ENCODE measurements around the gene ELMO1. TPM values are rescaled to one million over a fixed set of nuclear protein-coding genes. Genes with fewer than 3 reads are reported as not detected.

ELMO1 gene
- total and polyA plus RNA-seq, 4 donors = 6.7 to 51.5 (median 14.8) TPM

- H3K9me3 ChIP-seq (ENCODE audit: control insufficient read depth in 4 of 4, low read length in 3 of 4) = no peaks in the 10 kb centered on the region
- H3K9ac ChIP-seq (ENCODE audit: low read depth in 1 of 2, low read length in 2 of 2) = no peak overlapping the region
- TF ChIP-seq JUND (IDR thresholded peaks at IDR 0.05) (no peak), MAX (IDR thresholded peaks at IDR 0.05) (no peak), YY1 (IDR thresholded peaks at IDR 0.05) (no peak), SP1 (IDR thresholded peaks at IDR 0.05) (no peak), ZBTB33 (IDR thresholded peaks at IDR 0.05) (no peak), EGR1 (IDR thresholded peaks at IDR 0.05; ENCODE audit: low read depth in 2 of 2) (no peak), HNF4G (IDR thresholded peaks at IDR 0.05) (no peak), CTCF (IDR thresholded peaks at IDR 0.05; ENCODE audit: low read depth, low read length, missing input control) (no peak), NR2F2 (IDR thresholded peaks at IDR 0.05) (no peak), REST (IDR thresholded peaks at IDR 0.05) (no peak), RAD21 (IDR thresholded peaks at IDR 0.05) (no peak), ATF3 (IDR thresholded peaks at IDR 0.05) (no peak), FOXA1 (IDR thresholded peaks at IDR 0.05) (no peak), HNF4A (conservative IDR thresholded peaks at IDR 0.05) (no peak), GABPA (IDR thresholded peaks at IDR 0.05 in 1 of 2, conservative IDR thresholded peaks at IDR 0.05 in 1 of 2) (no peak), FOXA2 (IDR thresholded peaks at IDR 0.05) (no peak)
- H3K36me3 ChIP-seq (ENCODE audit: control insufficient read depth in 4 of 4, insufficient read depth in 3 of 4, low read depth in 1 of 4, low read length in 3 of 4) = peaks cover 0 to 6% (median 1%) of the 10 kb centered on the region in 4 donors
- H3K4me3 ChIP-seq (ENCODE audit: low read depth in 1 of 3, low read length in 3 of 3) = no peak overlapping the region
- H3K4me1 ChIP-seq (ENCODE audit: control insufficient read depth in 4 of 4, insufficient read depth in 4 of 4, low read length in 3 of 4) = peaks cover 5 to 15% (median 9%) of the 10 kb centered on the region in 4 donors
- H3K27me3 ChIP-seq (ENCODE audit: control insufficient read depth in 4 of 4, insufficient read depth in 4 of 4, low read length in 3 of 4) = no peaks in the 10 kb centered on the region
- WGBS = 83% methylated on average over 16 of the region's 16 CpGs
- DNase-seq (ENCODE audit: low spot score) = no peak
- peak overlapping the region in 1 of 2 donors; percentile 10 for H3K27ac ChIP-seq (ENCODE audit: low read depth in 1 of 2, low read length in 2 of 2)
These were observed 255.4 kb downstream of the ELMO1 start for GRCh38 chr7:37193087-37193774.

Data from liver (tissue), 9 donors.